ENCODE measurements around the gene CYP39A1.

- TF ChIP-seq PRPF4 (IDR thresholded peaks at IDR 0.05; ENCODE audit: insufficient read depth, low read depth, low read length, poor library complexity, severe bottlenecking) (no peak), CTCF (IDR thresholded peaks at IDR 0.05 in 2 of 3, conservative IDR thresholded peaks at IDR 0.05 in 1 of 3; ENCODE audit: insufficient read depth in 2 of 3, low read depth in 1 of 3, low read length in 3 of 3) (peak; percentile 39 to 52 (median 51); a peak in 5 of 6 replicates), ELF1 (tag; IDR thresholded peaks at IDR 0.05) (no peak), POLR2A (conservative IDR thresholded peaks at IDR 0.05) (no peak), ZNF274 (IDR thresholded peaks at IDR 0.05; ENCODE audit: borderline replicate concordance, low read depth, low read length) (no peak), RBM39 (optimal IDR thresholded peaks at IDR 0.05; ENCODE audit: low read depth, low read length) (no peak), SAFB (IDR thresholded peaks at IDR 0.05; ENCODE audit: borderline replicate concordance, low read depth, low read length) (no peak), ZNF311 (CRISPR knock-in tag; IDR thresholded peaks at IDR 0.05) (no peak), U2AF2 (optimal IDR thresholded peaks at IDR 0.05; ENCODE audit: low read depth, low read length) (no peak), TCF7 (IDR thresholded peaks at IDR 0.05; ENCODE audit: borderline replicate concordance) (no peak), ZNF589 (CRISPR knock-in tag; IDR thresholded peaks at IDR 0.05; ENCODE audit: low read depth) (no peak), NFRKB (IDR thresholded peaks at IDR 0.05; ENCODE audit: low read depth) (no peak), CAMTA2 (CRISPR knock-in tag; conservative IDR thresholded peaks at IDR 0.05) (no peak)
Observed at GRCh38 chr6:46655803-46656202, 3.2 kb upstream of the CYP39A1 start.

All from K562 (cell line).